HCT116 (cell line): ENCODE data around the gene SH2D1B. TPM values are rescaled to one million over a fixed set of nuclear protein-coding genes. Genes with fewer than 3 reads are reported as not detected.

ENCODE experiments used
- ATAC-seq: fragments of 200-7000 bp; cut with Tn5 transposase; 2 replicates; pipeline ENCODE4 v1.9.1; 2020; ENCODE audit warnings: mild to moderate bottlenecking, moderate library complexity
- BruUV-seq: library from RNA; stranded (reverse); fragments of 400-500 nt; replicated peaks from 2 replicates; lab custom pipeline; 2021; lab: Mats Ljungman, UMichigan
- CTCF ChIA-PET: fragments of 300-600 bp; sonication (Branson Sonifier 250); formaldehyde crosslinking; loops from one replicate; lab custom pipeline; 2021; ENCODE audit warnings: antibody characterized with exemption; lab: Charles Lee
- POLR2A ChIA-PET: fragments of 300-600, 350-600 bp; sonication (Branson Sonifier 250); formaldehyde crosslinking; loops from one replicate; lab custom pipeline; 2021; ENCODE audit warnings: antibody characterized with exemption; lab: Charles Lee
- RAD21 ChIA-PET, 2 experiments: fragments of 300-600 bp; sonication (Branson Sonifier 250); formaldehyde crosslinking; loops; one replicate each; lab custom pipeline; 2023; ENCODE audit warnings: low total read pairs in 2 of 2; ENCODE audit not compliant: uncharacterized antibody in 2 of 2, unreplicated experiment in 2 of 2, low non-redundant PET in 1 of 2; lab: Charles Lee
- DNase-seq: peaks from one replicate; pipeline ENCODE4 v3.0.0-alpha.2; 2010; ENCODE audit warnings: low read depth, low spot score
- H2AFZ ChIP-seq: fragments of 200-600 bp; shearing (Covaris generic), sonication (generic); 2 replicates; pipeline ENCODE4 v1.6.1; 2017; ENCODE audit warnings: low read depth, mixed run types, mixed read lengths, antibody characterized with exemption, low read length; ENCODE audit not compliant: poor library complexity, severe bottlenecking
- H3K27ac ChIP-seq: 2 replicates; pipeline ENCODE4 v1.5.1; 2012; ENCODE audit warnings: low read depth, low read length
- H3K27me3 ChIP-seq: fragments of 200-600 bp; sonication (generic); 2 replicates; pipeline ENCODE4 v1.6.1; 2016; ENCODE audit warnings: mixed run types, low read length, mixed read lengths; ENCODE audit not compliant: insufficient read depth
- H3K36me3 ChIP-seq, 2 experiments: fragments of 200-500 bp in 1 of 2; fragments of 200-600 bp in 1 of 2; sonication (Bioruptor generic) in 1 of 2; sonication (generic) in 1 of 2; 2 replicates each; pipeline versions ENCODE4 v1.5.1 to v1.6.1; 2014 to 2016; ENCODE audit warnings: low read length in 2 of 2, inconsistent platforms in 1 of 2, mixed read lengths in 1 of 2, mixed run types in 1 of 2; ENCODE audit not compliant: insufficient read depth in 2 of 2, control insufficient read depth in 1 of 2
- H3K4me1 ChIP-seq, 2 experiments: fragments of 200-600 bp in 1 of 2; sonication (generic) in 1 of 2; 2 replicates each; pipeline versions ENCODE4 v1.5.1 to v1.6.1; 2012 to 2017; ENCODE audit warnings: low read length in 2 of 2, inconsistent platforms in 1 of 2, mild to moderate bottlenecking in 1 of 2, mixed read lengths in 1 of 2, mixed run types in 1 of 2, moderate library complexity in 1 of 2; ENCODE audit not compliant: insufficient read depth in 2 of 2, control insufficient read depth in 1 of 2
- H3K4me2 ChIP-seq: fragments of 200-600 bp; sonication (generic); 2 replicates; pipeline ENCODE4 v1.6.1; 2017; ENCODE audit warnings: mixed run types, low read length, mixed read lengths
- H3K4me3 ChIP-seq, 2 experiments: fragments of 200-600 bp in 1 of 2; sonication (generic) in 1 of 2; replicated peaks in 1 of 2; 2 replicates each; pipeline ENCODE4 v1.5.1; 2011 to 2016; ENCODE audit warnings: low read length in 2 of 2, control low read depth in 1 of 2, low read depth in 1 of 2, mild to moderate bottlenecking in 1 of 2, mixed read lengths in 1 of 2, mixed run types in 1 of 2
- H3K79me2 ChIP-seq: fragments of 200-600 bp; sonication (generic); 2 replicates; pipeline ENCODE4 v1.6.1; 2017; ENCODE audit warnings: mild to moderate bottlenecking, mixed run types, low read length, moderate library complexity, mixed read lengths; ENCODE audit not compliant: insufficient read depth
- H3K9ac ChIP-seq: fragments of 200-600 bp; sonication (generic); 2 replicates; pipeline ENCODE4 v1.6.1; 2016; ENCODE audit warnings: low read length, mixed read lengths
- H3K9me2 ChIP-seq: fragments of 200-600 bp; sonication (generic), shearing (Covaris generic); 2 replicates; pipeline ENCODE4 v1.6.1; 2017; ENCODE audit warnings: mixed run types, mild to moderate bottlenecking, moderate library complexity; ENCODE audit not compliant: insufficient read depth
- H3K9me3 ChIP-seq, 2 experiments: fragments of 200-500 bp in 1 of 2; fragments of 200-600 bp in 1 of 2; sonication (Bioruptor generic) in 1 of 2; sonication (generic) in 1 of 2; 2 replicates each; pipeline ENCODE4 v1.6.1; 2014 to 2017; ENCODE audit warnings: low read length in 2 of 2, mixed read lengths in 2 of 2, inconsistent platforms in 1 of 2, low read depth in 1 of 2, mild to moderate bottlenecking in 1 of 2, mixed run types in 1 of 2, moderate library complexity in 1 of 2; ENCODE audit not compliant: control insufficient read depth in 1 of 2, insufficient read depth in 1 of 2
- H4K20me1 ChIP-seq: fragments of 200-600 bp; sonication (generic), shearing (Covaris generic); 2 replicates; pipeline ENCODE4 v1.6.1; 2017; ENCODE audit warnings: mixed run types, mild to moderate bottlenecking, moderate library complexity; ENCODE audit not compliant: insufficient read depth
- ATF3 ChIP-seq: IDR thresholded peaks from 2 replicates; pipeline ENCODE4 v1.6.1; 2012
- CBX3 ChIP-seq: IDR thresholded peaks from 2 replicates; pipeline ENCODE4 v1.6.1; 2012; ENCODE audit warnings: low read depth
- CEBPB ChIP-seq: IDR thresholded peaks from 2 replicates; pipeline ENCODE4 v1.6.1; 2012; ENCODE audit warnings: low read depth
- CTCF ChIP-seq, 3 experiments: fragments of 200-600 bp in 1 of 3; sonication (generic) in 1 of 3; IDR thresholded peaks in 2 of 3; conservative IDR thresholded peaks in 1 of 3; 2 replicates each; pipeline ENCODE4 v1.5.1; 2012 to 2017; ENCODE audit warnings: low read depth in 2 of 3, low read length in 2 of 3, antibody characterized with exemption in 1 of 3, borderline replicate concordance in 1 of 3, control low read depth in 1 of 3, mild to moderate bottlenecking in 1 of 3, mixed read lengths in 1 of 3, mixed run types in 1 of 3, moderate library complexity in 1 of 3; ENCODE audit not compliant: insufficient read depth in 1 of 3
- EGR1 ChIP-seq: IDR thresholded peaks from 2 replicates; pipeline ENCODE4 v1.6.1; 2012; ENCODE audit warnings: low read depth
- ELF1 ChIP-seq: IDR thresholded peaks from 2 replicates; pipeline ENCODE4 v1.6.1; 2012; ENCODE audit warnings: low read depth, borderline replicate concordance
- EZH2phosphoT487 ChIP-seq: fragments of 200-600 bp; IDR thresholded peaks from 2 replicates; pipeline ENCODE4 v1.6.1; 2018; ENCODE audit warnings: antibody characterized with exemption, borderline replicate concordance
- FOSL1 ChIP-seq: IDR thresholded peaks from 2 replicates; pipeline ENCODE4 v1.6.1; 2012; ENCODE audit warnings: low read depth
- JUND ChIP-seq: IDR thresholded peaks from 2 replicates; pipeline ENCODE4 v1.6.1; 2012
- POLR2A ChIP-seq: IDR thresholded peaks from 2 replicates; pipeline ENCODE4 v1.7.0; 2011; ENCODE audit warnings: borderline replicate concordance; ENCODE audit not compliant: insufficient read depth, insufficient read length; ENCODE audit errors: extremely low read depth
- POLR2AphosphoS5 ChIP-seq: IDR thresholded peaks from 2 replicates; pipeline ENCODE4 v1.6.1; 2011; ENCODE audit warnings: mild to moderate bottlenecking, low read depth, low read length, moderate library complexity
- RAD21 ChIP-seq: IDR thresholded peaks from 2 replicates; pipeline ENCODE4 v1.6.1; 2012; ENCODE audit warnings: low read depth, mild to moderate bottlenecking
- REST ChIP-seq: IDR thresholded peaks from 2 replicates; pipeline ENCODE4 v1.6.1; 2012; ENCODE audit warnings: low read depth
- SIN3A ChIP-seq: IDR thresholded peaks from 2 replicates; pipeline ENCODE4 v1.6.1; 2012; ENCODE audit warnings: low read depth
- SP1 ChIP-seq: IDR thresholded peaks from 2 replicates; pipeline ENCODE4 v1.6.1; 2012; ENCODE audit warnings: low read depth
- SRF ChIP-seq: IDR thresholded peaks from 2 replicates; pipeline ENCODE4 v1.6.1; 2012; ENCODE audit warnings: low read depth
- intact Hi-C: fragments of 100-400 bp; cut with micrococcal nuclease; formaldehyde crosslinking; loops from 2 replicates; pipeline ENCODE4 v1.10.0; 2022
- total RNA-seq: library from RNA; stranded (reverse); gene quantifications from one replicate; pipeline ENCODE4 v1.2.1, GENCODE V29; 2021; ENCODE audit not compliant: unreplicated experiment
- TF ChIP-seq, protein P1 (sequence below): IDR thresholded peaks from 2 replicates; pipeline ENCODE4 v1.6.1; 2011; ENCODE audit warnings: mild to moderate bottlenecking, low read length, moderate library complexity; ENCODE audit not compliant: insufficient replicate concordance; ENCODE audit errors: extremely low read depth
- TF ChIP-seq, protein P2 (sequence below): IDR thresholded peaks from 2 replicates; pipeline ENCODE4 v1.6.1; 2012

The SH2D1B gene
- total RNA-seq, 1 experiment from 2014 or later, result 0.12 TPM

- no peak overlapping the region for H3K4me3 ChIP-seq
- BruUV-seq, result no TSS peak
- CTCF ChIA-PET, result no interaction called here
- H3K27ac ChIP-seq, result no peak overlapping the region
- intact Hi-C loops, result no loop called here
- RAD21 ChIA-PET, result no interaction called here
- DNase-seq (no peak), ATAC-seq (no peak)
- H3K9me3 ChIP-seq, result no peaks in the 10 kb centered on the region
- H3K4me1 ChIP-seq, result peaks cover 13 to 27% of the 10 kb centered on the region in 2 experiments
- H3K4me2 ChIP-seq, result no peak overlapping the region
- no peaks in the 10 kb centered on the region for H3K9me2 ChIP-seq
- peaks cover 0 to 3% of the 10 kb centered on the region in 2 experiments; a peak in 1 of 4 replicates for H3K36me3 ChIP-seq
- no peak overlapping the region for H3K9ac ChIP-seq
- POLR2A ChIA-PET, result no interaction called here
- H4K20me1 ChIP-seq, result no peaks in the 10 kb centered on the region
- no peaks in the 10 kb centered on the region for H3K27me3 ChIP-seq
- TF ChIP-seq SIN3A (no peak), REST (no peak), CEBPB (no peak), SP1 (no peak), JUND (no peak), CTCF (IDR thresholded peaks at IDR 0.05 in 2 of 3, conservative IDR thresholded peaks at IDR 0.05 in 1 of 3; ENCODE audit: borderline replicate concordance in 1 of 3, insufficient read depth in 1 of 3, low read depth in 2 of 3, low read length in 2 of 3) (no peak), POLR2AphosphoS5 (no peak), POLR2A (no peak), ELF1 (no peak), CBX3 (no peak), SRF (no peak), EGR1 (no peak), ATF3 (no peak), EZH2phosphoT487 (no peak), FOSL1 (no peak), RAD21 (no peak)
- TF ChIP-seq, protein P1, sequence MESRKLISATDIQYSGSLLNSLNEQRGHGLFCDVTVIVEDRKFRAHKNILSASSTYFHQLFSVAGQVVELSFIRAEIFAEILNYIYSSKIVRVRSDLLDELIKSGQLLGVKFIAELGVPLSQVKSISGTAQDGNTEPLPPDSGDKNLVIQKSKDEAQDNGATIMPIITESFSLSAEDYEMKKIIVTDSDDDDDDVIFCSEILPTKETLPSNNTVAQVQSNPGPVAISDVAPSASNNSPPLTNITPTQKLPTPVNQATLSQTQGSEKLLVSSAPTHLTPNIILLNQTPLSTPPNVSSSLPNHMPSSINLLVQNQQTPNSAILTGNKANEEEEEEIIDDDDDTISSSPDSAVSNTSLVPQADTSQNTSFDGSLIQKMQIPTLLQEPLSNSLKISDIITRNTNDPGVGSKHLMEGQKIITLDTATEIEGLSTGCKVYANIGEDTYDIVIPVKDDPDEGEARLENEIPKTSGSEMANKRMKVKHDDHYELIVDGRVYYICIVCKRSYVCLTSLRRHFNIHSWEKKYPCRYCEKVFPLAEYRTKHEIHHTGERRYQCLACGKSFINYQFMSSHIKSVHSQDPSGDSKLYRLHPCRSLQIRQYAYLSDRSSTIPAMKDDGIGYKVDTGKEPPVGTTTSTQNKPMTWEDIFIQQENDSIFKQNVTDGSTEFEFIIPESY, result no peak
- TF ChIP-seq, protein P2, sequence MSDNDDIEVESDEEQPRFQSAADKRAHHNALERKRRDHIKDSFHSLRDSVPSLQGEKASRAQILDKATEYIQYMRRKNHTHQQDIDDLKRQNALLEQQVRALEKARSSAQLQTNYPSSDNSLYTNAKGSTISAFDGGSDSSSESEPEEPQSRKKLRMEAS, result no peak
- no peaks in the 10 kb centered on the region for H3K79me2 ChIP-seq
- no peak overlapping the region for H2AFZ ChIP-seq
These were observed 39.5 kb downstream of the SH2D1B start for GRCh38 chr1:162372159-162373071.
